CD4-positive, alpha-beta T cell treated with Interleukin-10 for 1 hour (primary cell): ENCODE data around the gene LIPT2.

Experiments
- DNase-seq: peaks from one replicate; pipeline ENCODE4 v3.0.0-alpha.2; 2020

The LIPT2 gene

GRCh38 chr11:74494916-74495315 lies 1.4 kb upstream of the LIPT2 start:
- no peak for DNase-seq

- DNase-seq: no peak
Observed at GRCh38 chr11:74493791-74494630, 487 bp upstream of the LIPT2 start.

GRCh38 chr11:74492084-74492483 lies 1.4 kb downstream of the LIPT2 start:
- no peak for DNase-seq

- DNase-seq: no peak
Observed at GRCh38 chr11:74490941-74491340, 2.6 kb downstream of the LIPT2 start.

GRCh38 chr11:74487875-74488274 lies 5.6 kb downstream of the LIPT2 start:
- DNase-seq: no peak

- no peak for DNase-seq
Observed at GRCh38 chr11:74485868-74486267, 7.7 kb downstream of the LIPT2 start.

GRCh38 chr11:74480688-74481417 lies 12.7 kb downstream of the LIPT2 start:
- no peak for DNase-seq

GRCh38 chr11:74479732-74480123 lies 13.8 kb downstream of the LIPT2 start:
- DNase-seq: no peak

GRCh38 chr11:74478877-74479731 lies 14.4 kb downstream of the LIPT2 start:
- no peak for DNase-seq

- no peak for DNase-seq
Observed at GRCh38 chr11:74476536-74476935, 17.0 kb downstream of the LIPT2 start.

GRCh38 chr11:74474316-74474715 lies 19.2 kb downstream of the LIPT2 start:
- no peak for DNase-seq

- DNase-seq: no peak
Observed at GRCh38 chr11:74473382-74474173, 19.9 kb downstream of the LIPT2 start.

GRCh38 chr11:74471668-74472429 lies 21.7 kb downstream of the LIPT2 start:
- no peak for DNase-seq

GRCh38 chr11:74471037-74471436 lies 22.5 kb downstream of the LIPT2 start:
- DNase-seq: no peak

GRCh38 chr11:74470526-74470925 lies 23.0 kb downstream of the LIPT2 start:
- no peak for DNase-seq

- DNase-seq: no peak
Observed at GRCh38 chr11:74468936-74469335, 24.6 kb downstream of the LIPT2 start.

- no peak for DNase-seq
Observed at GRCh38 chr11:74468521-74468920, 25.0 kb downstream of the LIPT2 start.

GRCh38 chr11:74468058-74468457 lies 25.5 kb downstream of the LIPT2 start:
- DNase-seq: no peak

- DNase-seq: no peak
Observed at GRCh38 chr11:74466916-74467885, 26.3 kb downstream of the LIPT2 start, which contains the start of gene KCNE3. KCNE3 (minus strand) TSS chr11:74467549; CDS start chr11:74457563, 9,986 bp downstream.

GRCh38 chr11:74465291-74465708 lies 28.2 kb downstream of the LIPT2 start:
- no peak for DNase-seq
